T-helper 1 cell treated with Interleukin-12 subunit alpha and Interleukin-12 subunit beta and Interleukin-4 antibody, amounts not matched to agents 30 ng/mL and 1 ng/mL, for 36 hours (primary cell): ENCODE data around the gene HS3ST4. TPM values are rescaled to one million over a fixed set of nuclear protein-coding genes. Genes with fewer than 3 reads are reported as not detected.

ENCODE experiments used
- intact Hi-C: fragments of 100-400 bp; cut with micrococcal nuclease; formaldehyde crosslinking; loops from one replicate; pipeline ENCODE4 v1.15.1; 2024
- total RNA-seq: library from RNA; stranded (reverse); gene quantifications from 2 replicates; pipeline ENCODE4 v1.2.3, GENCODE V29; 2022

The HS3ST4 gene
- not detected in 2 replicates for total RNA-seq

DNA sequence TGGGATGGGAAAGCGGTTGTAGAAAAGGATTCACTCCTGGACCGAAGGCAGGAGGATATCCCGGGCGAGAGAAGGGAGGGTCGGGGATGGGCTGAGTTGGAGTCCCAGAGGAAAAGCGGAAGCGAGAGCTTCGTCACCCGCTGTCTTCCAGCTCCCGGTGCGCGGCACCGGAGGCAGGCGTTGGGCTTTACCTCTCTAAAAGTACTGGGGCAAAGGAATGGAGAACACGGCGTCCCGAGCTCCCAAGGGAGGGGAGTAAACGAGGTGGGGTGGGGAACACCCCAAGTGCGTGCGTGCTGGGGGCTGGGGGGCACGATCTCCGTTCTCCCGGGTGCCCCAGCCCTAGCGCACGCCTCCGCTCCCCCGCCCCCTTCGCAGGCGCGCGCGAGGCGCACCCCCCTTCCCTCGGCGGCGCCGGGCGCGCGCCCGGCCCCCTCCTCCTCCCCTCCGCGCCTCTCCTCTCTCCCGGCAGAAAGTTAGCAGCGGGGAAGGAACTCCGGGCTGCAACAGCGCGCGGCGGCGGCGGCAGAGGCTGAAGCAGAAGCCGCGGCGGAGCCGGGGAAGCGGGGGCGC is at the start of gene HS3ST4:
Gene HS3ST4 (plus strand): TSS at position 441 of the 573 bp plus-strand sequence.
- intact Hi-C loops, result no loop called here

DNA sequence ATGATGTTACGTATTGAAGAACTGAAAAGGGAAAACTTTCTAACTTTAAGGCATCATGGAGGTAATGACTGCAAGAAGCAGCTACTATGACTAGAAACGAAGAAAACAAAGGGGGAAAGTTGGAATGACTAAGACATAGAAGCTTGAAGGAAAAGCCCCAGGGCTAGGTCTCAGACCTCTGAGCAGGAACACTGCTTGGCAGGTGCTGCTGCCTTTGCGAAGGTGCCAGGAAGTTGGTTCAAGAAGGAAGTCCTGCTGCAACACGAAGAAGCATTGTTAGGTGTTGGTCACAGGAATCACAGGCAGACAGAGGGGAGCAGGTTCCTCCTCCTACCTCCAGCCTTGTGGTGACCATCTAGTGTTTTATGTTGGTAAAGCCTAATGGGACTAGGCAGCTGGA is 48.1 kb upstream of the HS3ST4 start:
- intact Hi-C loops, result no loop called here

DNA sequence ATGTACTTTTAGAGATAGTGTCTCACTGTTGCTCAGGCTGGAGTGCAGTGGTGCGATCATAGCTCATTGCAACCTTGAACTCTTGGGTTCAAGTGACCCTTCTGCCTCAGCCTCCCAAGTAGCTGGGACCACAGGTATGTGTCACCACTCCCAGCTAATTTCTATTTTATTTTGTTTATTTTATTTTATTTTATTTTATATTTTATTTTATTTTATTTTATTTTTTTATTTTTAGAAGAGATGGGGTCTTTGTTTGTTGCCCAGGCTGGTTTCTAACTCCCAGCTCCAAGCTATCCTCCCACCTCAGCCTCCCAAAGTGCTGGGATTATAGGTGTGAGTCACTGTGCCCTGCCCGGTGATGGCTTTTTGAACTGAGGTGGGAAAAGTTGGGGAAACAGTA is 35.1 kb upstream of the HS3ST4 start:
- intact Hi-C loops, result no loop called here

DNA sequence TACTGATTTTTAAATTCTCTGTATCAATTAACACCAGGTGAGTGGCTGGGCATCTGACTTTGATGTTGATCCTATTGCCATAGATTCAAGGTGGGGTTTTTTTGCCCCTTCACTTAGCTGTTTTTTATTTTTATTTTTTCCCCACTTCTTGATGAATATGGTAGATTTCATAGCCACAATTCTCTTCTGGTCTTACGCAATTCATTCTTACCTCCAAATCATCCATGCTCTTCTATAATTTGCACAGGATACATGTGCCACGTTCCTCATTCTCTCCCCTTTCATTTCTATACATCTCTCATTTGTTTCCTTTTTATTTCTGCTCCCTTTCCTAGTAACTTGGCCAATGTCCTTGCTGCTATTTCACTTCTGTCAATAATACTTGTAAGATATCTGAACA is 14.9 kb upstream of the HS3ST4 start:
- intact Hi-C loops, result no loop called here

DNA sequence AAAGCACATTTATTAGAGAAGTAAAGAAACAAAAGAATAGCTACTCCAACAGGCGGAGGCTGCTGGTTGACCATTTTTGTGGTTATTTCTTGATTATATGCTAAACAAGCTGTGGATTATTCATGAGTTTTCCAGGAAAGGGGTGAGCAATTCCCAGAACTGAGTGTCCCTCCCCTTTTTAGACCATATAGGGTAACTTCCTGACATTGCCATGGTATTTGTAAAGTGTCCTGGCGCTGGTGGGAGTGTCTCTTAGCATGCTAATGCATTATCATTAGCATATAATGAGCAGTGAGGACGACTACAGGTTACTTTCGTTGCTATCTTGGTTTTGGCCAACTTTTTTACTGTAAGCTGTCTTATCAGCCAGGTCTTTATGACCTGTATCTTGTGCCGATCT is 12.2 kb upstream of the HS3ST4 start:
- intact Hi-C loops, result no loop called here

DNA sequence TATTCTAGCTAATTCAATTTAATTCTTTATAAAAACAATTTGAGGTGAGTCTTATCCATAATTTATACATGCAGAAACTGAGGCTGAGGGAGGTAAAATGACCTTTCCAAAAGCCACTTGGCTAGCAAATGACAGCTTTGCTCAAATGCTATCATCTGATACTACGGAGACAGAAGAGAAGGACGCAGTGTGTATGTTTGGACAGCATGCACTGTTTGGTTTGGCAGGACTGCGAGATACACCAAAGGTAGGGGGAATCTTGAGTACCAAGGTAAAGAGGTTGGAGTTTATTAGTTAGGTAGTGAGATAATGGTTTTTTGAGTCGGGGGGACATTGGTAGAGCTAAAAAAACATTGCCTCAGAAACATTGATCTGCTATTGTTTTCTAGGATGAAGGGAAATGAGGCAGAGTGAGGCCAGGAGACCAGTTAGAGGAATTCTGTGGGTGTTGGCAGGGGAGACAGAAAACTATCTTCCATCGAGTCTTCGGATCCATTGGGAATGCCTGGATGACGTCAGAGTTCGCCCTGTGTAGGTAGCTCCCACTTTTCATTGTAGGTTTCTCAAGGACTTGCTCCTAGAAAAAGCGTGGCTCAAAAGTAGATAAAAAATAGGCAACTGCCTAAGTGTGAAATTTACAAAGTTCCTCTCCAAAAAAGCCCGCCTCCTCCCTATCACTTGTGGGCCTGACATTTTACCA is 2.5 kb upstream of the HS3ST4 start:
- intact Hi-C loops, result no loop called here

DNA sequence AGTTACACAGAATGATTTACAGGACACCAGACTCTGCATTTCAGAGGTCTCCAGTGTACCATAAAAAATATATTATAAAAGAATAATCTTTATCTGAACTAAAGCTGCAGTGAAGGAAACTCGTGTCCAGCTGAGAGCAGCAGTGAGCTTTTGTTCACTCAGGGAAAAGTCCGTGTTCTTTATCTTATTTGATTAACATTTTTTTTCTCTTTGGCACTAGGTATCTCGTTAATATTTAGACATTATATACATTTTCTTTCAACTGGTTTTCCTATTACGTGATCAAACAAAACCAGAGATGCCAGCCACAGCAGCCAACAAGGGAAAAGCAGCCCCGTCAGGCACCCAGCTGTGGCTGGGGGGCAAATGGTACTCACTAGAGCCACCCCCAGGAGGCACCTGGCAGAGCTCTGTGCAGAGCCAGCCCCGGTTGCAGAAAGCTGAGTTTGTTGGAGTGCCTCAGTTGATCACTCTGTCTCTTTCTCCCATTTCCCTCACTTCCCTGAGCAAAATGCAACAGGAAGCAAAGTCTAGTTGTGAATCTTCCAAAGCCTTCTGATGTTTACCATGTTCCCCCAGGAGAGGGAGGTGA is 1.1 kb upstream of the HS3ST4 start:
- intact Hi-C loops, result no loop called here

DNA sequence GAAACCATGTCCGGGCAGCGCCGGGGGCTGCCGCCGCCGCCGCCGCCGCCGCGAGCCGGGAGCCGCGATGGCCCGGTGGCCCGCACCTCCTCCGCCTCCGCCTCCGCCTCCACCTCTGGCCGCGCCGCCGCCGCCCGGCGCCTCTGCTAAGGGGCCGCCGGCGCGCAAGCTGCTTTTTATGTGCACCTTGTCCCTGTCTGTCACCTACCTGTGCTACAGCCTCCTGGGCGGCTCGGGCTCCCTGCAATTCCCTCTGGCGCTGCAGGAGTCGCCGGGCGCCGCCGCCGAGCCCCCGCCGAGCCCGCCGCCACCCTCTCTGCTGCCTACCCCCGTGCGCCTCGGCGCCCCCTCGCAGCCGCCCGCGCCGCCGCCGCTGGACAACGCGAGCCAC is 587 bp downstream of the HS3ST4 start:
- intact Hi-C loops, result no loop called here

DNA sequence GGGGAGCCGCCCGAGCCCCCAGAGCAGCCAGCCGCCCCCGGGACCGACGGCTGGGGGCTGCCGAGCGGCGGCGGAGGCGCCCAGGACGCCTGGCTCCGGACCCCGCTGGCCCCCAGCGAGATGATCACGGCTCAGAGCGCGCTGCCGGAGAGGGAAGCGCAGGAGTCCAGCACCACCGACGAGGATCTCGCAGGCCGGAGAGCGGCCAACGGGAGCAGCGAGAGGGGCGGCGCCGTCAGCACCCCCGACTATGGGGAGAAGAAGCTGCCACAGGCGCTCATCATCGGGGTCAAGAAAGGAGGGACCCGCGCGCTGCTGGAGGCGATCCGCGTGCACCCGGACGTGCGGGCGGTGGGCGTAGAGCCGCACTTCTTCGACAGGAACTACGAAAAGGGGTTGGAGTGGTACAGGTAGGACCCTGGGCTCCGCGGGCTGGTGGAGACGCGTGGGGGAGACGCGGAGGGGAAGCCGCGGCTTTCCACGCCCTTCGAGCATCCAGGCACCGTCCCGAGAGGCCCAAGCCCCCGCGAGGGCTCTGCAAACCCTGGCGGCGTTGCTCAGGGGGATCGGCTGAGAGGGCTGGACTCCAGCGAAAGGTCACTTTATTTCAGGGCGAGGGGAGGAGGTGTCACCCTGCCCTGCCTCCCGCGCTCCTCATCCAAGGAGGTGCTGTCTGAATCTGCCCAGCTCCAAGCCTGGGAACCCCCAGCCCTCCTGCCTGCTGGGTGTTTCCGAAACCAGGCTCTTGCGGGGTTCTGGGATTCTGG is 1.2 kb downstream of the HS3ST4 start:
- intact Hi-C loops, result no loop called here

DNA sequence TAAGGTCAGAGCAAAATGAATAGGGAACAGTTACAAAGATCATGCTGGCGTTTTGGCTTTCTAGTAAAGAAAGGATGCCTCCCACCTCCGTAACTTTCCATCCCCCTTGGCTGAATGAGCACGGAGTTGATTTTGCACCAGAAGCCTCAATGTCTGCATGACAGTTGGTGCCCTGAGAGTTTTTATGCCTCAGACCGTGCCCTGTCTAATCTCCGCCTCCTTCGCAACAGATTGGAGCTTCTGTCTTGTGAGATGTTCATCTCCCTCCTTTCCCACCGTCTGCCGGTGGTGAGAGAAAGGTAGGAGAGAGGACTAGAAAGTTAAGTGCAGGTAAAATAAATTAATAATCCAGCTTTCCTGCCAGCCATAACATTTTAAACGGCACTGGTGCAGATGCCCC is 1.9 kb downstream of the HS3ST4 start:
- intact Hi-C loops, result no loop called here

DNA sequence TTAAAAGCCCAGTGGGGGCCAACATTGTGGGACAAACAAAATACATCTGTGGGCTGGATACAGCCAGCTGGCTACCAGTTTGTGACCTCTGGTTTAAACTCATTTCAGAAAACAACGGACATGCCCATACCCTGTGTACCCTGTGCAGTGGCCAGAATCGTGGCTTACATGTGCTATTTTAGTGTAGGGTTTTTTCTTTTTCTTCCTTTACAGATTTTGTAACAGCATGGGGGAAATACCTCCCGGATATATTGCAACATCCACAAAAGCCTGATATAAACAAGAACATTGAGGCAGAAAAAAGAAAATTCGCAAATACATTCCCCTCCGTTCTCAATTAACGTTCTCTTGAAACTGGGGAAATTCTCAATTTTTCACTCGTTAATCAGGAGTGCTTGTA is 7.3 kb downstream of the HS3ST4 start:
- intact Hi-C loops, result no loop called here

DNA sequence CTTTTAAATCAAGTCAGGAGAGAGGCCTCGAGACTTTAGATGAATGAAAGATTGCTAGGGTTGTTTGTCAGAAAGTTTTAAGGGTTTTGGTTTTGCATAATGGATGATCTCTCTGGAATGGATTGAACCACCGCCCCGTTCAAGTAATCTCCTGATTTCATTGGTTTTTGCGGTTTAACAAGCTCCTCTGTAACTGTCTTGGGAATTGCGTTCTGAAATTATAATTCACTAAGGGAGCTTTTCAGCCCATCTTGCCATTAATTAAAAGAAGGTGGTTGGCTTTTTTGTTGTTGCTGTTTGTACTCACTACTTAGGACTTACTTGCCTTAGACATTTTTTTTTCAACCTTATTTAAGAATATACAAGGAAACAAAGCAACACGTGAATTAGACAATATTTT is 8.8 kb downstream of the HS3ST4 start:
- intact Hi-C loops, result no loop called here

DNA sequence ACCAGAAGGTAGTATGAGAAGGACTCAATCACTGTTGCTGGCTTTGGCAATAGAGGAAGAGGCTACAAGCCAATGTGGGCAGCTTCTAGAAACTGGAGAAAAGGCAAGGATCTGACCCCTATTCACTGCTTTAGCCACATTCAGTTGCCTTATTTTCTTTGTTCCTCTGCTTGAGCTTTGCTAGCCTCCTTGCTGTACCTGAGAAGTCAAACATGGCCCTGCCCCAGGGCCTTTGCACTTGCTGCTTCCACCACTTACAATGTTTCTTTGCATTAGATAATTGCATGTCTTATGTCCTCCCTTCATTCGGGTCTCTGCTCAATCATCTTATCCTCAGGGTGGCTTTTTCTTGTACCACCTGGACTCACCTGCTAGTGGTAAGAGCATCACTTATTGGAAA is 15.8 kb downstream of the HS3ST4 start:
- intact Hi-C loops, result no loop called here

DNA sequence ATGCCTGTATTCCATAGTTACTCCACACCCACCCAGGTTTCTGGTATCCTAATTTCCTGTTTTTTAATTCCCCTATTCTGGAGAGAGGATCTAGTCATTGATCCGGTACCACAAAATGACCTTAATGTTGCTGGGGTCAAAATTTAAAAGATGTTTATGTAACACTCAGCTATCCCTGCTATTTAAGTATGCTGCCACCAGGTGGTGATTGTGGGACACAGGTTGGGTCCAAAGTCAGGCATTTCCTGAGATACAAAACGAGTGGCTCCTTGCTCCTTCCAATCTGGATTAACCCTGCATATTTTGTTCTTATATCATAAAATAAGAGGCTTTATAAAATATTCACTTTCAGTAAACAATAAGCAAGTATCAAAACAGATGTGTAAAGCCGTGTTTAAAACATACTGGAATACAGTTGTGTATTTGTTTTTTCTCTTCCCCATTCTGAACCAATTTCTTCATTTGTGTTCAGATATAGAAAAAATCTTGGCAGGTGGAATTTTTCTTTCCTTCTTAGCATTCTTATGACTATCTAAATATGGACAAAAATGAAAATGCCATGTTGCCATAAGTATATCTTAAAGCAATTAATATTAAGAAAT is 16.3 kb downstream of the HS3ST4 start:
- intact Hi-C loops, result loop anchor here (1.0 to 2.0 kb wide), 2 partner anchors 431 to 475 kb away; no protein-coding TSS in a partner anchor

DNA sequence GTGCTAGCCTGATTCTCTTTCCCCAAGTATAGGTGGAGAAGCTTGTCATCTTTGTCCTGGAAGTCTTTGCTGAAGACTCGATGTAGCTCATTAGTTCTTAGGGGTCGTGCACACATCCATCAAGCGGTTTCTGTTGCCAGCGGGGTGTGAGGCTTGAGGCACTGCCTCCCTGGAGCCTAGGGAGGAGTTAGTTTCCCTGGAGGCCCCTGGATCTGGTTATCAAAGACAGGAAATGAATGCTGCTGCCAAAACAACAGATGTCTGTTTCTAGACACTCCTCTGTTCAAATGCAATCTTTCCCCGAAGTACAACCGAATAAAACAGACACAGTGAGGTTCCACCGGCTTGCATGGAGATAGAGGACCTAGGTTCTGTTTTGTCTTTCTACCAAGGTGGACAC is 17.5 kb downstream of the HS3ST4 start:
- intact Hi-C loops, result loop anchor here (2.0 kb wide), 1 partner anchor 432 kb away; no protein-coding TSS in a partner anchor

DNA sequence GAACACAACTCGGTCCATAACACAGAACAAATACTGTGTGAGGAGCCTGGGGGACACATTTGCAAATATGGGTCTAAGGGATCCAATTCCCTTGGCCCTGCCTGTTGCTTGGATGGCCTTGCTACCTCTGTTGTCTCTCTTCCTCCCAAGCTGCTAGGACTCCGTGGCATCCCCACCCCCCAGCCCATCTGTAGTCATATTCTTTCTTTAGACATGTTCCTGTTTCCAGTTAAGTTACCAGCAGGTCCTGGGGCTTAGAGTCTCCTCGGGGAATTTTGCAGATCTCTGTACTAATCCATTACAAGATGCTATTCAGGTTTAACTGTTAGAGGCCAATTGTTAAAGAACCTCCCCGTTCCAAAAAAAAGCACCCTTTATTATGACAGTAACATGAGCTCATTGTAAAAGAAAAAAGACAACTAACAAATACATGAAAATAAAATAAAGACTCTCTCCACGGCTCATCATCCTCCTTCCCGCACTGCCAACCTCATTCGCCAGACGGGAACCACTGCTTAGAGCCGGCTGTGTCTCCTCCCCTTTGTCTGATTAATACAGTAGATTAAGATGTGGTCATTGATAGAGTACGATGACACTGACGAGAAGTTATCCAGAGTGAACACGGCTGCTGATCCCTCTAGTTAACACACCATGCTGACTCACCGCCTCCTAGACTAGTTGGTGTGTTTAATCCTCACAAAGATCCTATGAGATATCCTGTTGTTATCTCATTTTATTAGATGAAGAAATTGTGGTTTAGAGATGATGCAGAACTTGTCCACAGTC is 22.2 kb downstream of the HS3ST4 start:
- intact Hi-C loops, result no loop called here

DNA sequence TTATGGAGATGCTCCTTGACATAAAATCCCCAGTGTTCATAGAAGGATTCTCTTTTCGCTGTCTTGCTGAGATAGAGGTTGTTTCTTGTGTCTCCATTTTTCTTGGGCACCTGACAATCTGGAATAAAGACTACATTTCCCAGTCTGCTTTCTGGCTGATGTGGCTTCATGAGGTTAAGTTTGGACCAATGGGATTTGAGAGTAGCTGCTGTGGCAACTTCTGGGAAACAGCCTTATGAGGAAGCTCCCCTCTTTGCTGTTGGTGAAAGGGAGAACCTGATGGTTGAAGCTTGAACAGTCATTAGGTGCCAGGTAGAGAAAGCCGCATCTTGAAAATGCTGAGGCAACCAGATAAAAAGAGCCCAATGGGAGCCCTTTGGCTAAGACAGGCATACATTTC is 24.4 kb downstream of the HS3ST4 start:
- intact Hi-C loops, result no loop called here

DNA sequence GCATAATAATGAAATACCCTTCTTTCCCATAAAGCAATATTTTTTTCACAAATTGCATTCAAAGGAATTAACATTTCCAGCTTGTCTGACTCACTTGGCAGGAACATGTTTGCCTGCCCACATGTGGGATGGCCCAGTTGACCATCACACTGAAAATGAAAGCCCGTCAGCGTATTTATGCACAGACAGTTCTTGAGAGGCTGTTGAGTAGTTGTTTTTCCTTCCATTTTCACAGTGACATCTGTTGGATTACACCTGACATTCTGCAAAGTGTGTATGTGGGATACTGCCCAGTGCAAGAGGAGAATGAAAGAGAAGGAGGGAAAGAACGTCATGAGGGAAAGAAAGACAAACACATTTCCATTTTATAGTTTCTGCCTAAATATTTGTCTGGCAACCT is 29.7 kb downstream of the HS3ST4 start:
- intact Hi-C loops, result no loop called here

DNA sequence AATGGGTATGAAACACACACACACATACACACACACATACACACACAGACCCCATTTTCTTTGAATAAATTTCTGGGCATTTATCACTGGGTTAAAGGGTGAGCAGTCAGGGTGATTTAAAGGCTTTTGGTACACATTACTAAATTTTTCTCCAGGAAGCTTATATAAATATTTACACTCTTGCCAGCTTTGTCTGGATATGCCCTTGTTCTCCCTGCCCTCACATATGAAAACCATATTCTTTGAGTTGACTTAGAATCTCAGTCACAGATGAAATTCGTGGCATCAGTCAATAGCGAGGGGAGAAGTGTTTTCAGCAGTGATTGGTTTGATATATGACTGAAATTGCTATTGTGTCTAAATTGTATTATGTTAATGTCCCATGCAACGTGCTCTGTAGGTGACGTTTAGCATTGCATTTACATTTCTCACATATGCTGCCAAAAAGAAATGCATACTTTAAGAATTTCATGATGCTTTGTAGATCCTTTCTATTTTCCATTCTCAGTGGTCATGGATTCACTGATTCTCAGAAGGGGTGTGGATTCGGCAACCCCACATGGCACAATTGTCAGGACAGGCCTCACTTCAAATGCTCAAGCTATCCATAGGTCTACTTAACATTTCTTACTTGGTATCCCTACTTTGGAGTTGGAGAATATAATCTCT is 34.8 kb downstream of the HS3ST4 start:
- intact Hi-C loops, result no loop called here

DNA sequence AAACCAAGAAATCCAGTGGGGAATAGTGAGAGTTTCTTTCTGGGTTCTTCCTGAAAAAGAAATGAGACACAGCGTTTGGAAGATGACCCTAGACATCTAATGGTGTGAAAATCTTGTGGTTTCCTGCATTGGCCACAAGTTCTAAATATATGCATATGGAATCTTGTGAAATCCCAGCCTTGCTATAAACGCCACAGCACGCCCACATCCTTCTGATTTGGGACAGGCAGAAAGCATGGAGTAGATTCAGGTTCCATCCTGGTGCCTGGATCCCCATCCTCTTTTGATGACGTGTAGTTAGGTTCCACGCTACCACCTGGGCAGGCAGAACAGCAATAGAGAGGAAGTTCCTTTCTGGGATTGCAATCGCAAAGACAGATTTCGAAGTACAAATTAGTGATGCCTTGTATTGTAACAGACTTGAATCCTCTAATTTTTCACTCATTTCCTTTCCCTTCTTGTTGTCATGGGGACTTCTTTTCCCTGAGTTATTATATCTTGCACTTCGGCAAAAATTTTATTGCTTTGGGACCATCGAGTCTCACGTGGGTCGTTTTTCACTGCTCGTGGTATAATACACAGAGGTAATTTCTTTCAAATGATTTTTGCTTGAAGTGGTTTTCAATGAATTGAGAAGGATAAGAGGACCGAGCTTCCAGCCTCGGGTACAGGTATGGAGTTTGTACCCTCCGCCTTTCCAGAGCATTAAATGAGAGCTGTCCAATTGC is 37.6 kb downstream of the HS3ST4 start:
- intact Hi-C loops, result no loop called here
